Esophagus squamous epithelium (tissue), 4 donors: ENCODE measurements around the gene TNS1.

Source experiments
- CTCF ChIP-seq, 6 experiments: fragments of 450-650 bp in 4 of 6; fragments of 200-600 bp in 2 of 6; sonication (generic) in 2 of 6; IDR thresholded peaks; one replicate each; pipeline ENCODE4 v1.5.1; 2016 to 2019; ENCODE audit warnings: antibody characterized with exemption in 6 of 6, mild to moderate bottlenecking in 4 of 6, moderate library complexity in 4 of 6
- POLR2A ChIP-seq, 4 donors: fragments of 450-650 bp; IDR thresholded peaks; one replicate each; pipeline ENCODE4 v1.6.1; 2017; ENCODE audit warnings: antibody characterized with exemption in 4 of 4, mild to moderate bottlenecking in 4 of 4, moderate library complexity in 3 of 4

GRCh38 chr2:218046238-218046637 is 43.4 kb upstream of the TNS1 start:
- no peak for TF ChIP-seq CTCF (IDR thresholded peaks at IDR 0.05)
- no peak for TF ChIP-seq POLR2A (IDR thresholded peaks at IDR 0.05)
